Measurements from ENCODE around the gene TPSG1.
A peak's percentile ranks its signal among the peaks of the same experiment; 100 is the strongest.
"Not testable (repeated sequence)": the region's sequence is repeated elsewhere in the genome, so short reads cannot be mapped to it uniquely, and the experiment has no call there.

TPSG1 gene

GRCh38 chr16:1272453-1273198 is 47.6 kb upstream of the TPSG1 start:
- Histone ChIP-seq H3K79me2 (ENCODE audit: low read length) (no peaks in the 10 kb centered on the region), H3K9me3 (replicated peaks; ENCODE audit: insufficient read depth, low read length) (no peaks in the 10 kb centered on the region), H3K4me2 (ENCODE audit: low read depth, low read length) (peak overlapping the region; percentile 43; the same call in 1 of the 2 replicates), H3K4me1 (ENCODE audit: low read length) (peaks cover 14% of the 10 kb centered on the region; the same call in 1 of the 2 replicates), H3F3A (ENCODE audit: insufficient read depth, low read length) (no peaks in the 10 kb centered on the region), H4K20me1 (ENCODE audit: insufficient read depth, low read length) (no peaks in the 10 kb centered on the region), H3K4me3 (ENCODE audit: low read length) (no peak overlapping the region), H3K9me2 (replicated peaks; ENCODE audit: insufficient read depth, low read length) (no peaks in the 10 kb centered on the region), H3K27me3 (replicated peaks; ENCODE audit: insufficient read depth, low read length) (peaks cover 86% of the 10 kb centered on the region), H3K36me3 (replicated peaks; ENCODE audit: insufficient read depth, low read length) (no peaks in the 10 kb centered on the region), H3K9ac (ENCODE audit: low read length) (no peak overlapping the region), H3K27ac (ENCODE audit: low read length) (no peak overlapping the region), H2AFZ (ENCODE audit: low read length) (no peak overlapping the region)
- TF ChIP-seq EZH2 (optimal IDR thresholded peaks at IDR 0.05; ENCODE audit: low read depth, low read length) (no peak), EZH2phosphoT487 (IDR thresholded peaks at IDR 0.05; ENCODE audit: low read length) (no peak), CTCF (IDR thresholded peaks at IDR 0.05; ENCODE audit: low read length) (no peak)
- DNase-seq = no peak

- H3K9ac ChIP-seq (ENCODE audit: low read length); H3K4me3 ChIP-seq (ENCODE audit: low read length); H2AFZ ChIP-seq (ENCODE audit: low read length); H3K36me3 ChIP-seq (replicated peaks; ENCODE audit: insufficient read depth, low read length); H3K9me3 ChIP-seq (replicated peaks; ENCODE audit: insufficient read depth, low read length); H3F3A ChIP-seq (ENCODE audit: insufficient read depth, low read length); H3K79me2 ChIP-seq (ENCODE audit: low read length); H3K27ac ChIP-seq (ENCODE audit: low read length); H4K20me1 ChIP-seq (ENCODE audit: insufficient read depth, low read length); H3K9me2 ChIP-seq (replicated peaks; ENCODE audit: insufficient read depth, low read length): not testable (repeated sequence)
- peak; percentile 76 for DNase-seq
- peaks cover 86% of the 10 kb centered on the region for H3K27me3 ChIP-seq (replicated peaks; ENCODE audit: insufficient read depth, low read length)
- H3K4me2 ChIP-seq (ENCODE audit: low read depth, low read length) = peak overlapping the region; percentile 43; the same call in 1 of the 2 replicates
- H3K4me1 ChIP-seq (ENCODE audit: low read length) = peaks cover 14% of the 10 kb centered on the region; the same call in 1 of the 2 replicates
Measured at GRCh38 chr16:1271724-1272413, 46.8 kb upstream of the TPSG1 start.

GRCh38 chr16:1271380-1271723 is 46.3 kb upstream of the TPSG1 start:
- Histone ChIP-seq H3K27me3 (replicated peaks; ENCODE audit: insufficient read depth, low read length) (peaks cover 88% of the 10 kb centered on the region), H3K4me2 (ENCODE audit: low read depth, low read length) (no peak overlapping the region; the same call in 1 of the 2 replicates), H3K27ac (ENCODE audit: low read length) (no peak overlapping the region)

GRCh38 chr16:1269418-1269817 is 44.4 kb upstream of the TPSG1 start:
- H3K36me3 ChIP-seq (replicated peaks; ENCODE audit: insufficient read depth, low read length) = not testable (repeated sequence)

More at GRCh38 chr16:1271380-1271723, 46.3 kb upstream of the TPSG1 start:
- no peak overlapping the region for H3K4me3 ChIP-seq (ENCODE audit: low read length)
- no peaks in the 10 kb centered on the region for H3K79me2 ChIP-seq (ENCODE audit: low read length)
- H4K20me1 ChIP-seq (ENCODE audit: insufficient read depth, low read length) = no peaks in the 10 kb centered on the region
- TF ChIP-seq CTCF (IDR thresholded peaks at IDR 0.05; ENCODE audit: low read length) = no peak
- no peak for TF ChIP-seq EZH2 (optimal IDR thresholded peaks at IDR 0.05; ENCODE audit: low read depth, low read length)
- no peak for TF ChIP-seq EZH2phosphoT487 (IDR thresholded peaks at IDR 0.05; ENCODE audit: low read length)
- peaks cover 14% of the 10 kb centered on the region; the same call in 1 of the 2 replicates for H3K4me1 ChIP-seq (ENCODE audit: low read length)
- H2AFZ ChIP-seq (ENCODE audit: low read length) = no peak overlapping the region
- no peaks in the 10 kb centered on the region for H3K9me2 ChIP-seq (replicated peaks; ENCODE audit: insufficient read depth, low read length)
- no peak overlapping the region for H3K9ac ChIP-seq (ENCODE audit: low read length)
- H3K36me3 ChIP-seq (replicated peaks; ENCODE audit: insufficient read depth, low read length) = no peaks in the 10 kb centered on the region
- DNase-seq = no peak
- no peaks in the 10 kb centered on the region for H3F3A ChIP-seq (ENCODE audit: insufficient read depth, low read length)
- no peaks in the 10 kb centered on the region for H3K9me3 ChIP-seq (replicated peaks; ENCODE audit: insufficient read depth, low read length)

More at GRCh38 chr16:1269418-1269817, 44.4 kb upstream of the TPSG1 start:
- not testable (repeated sequence) for H3F3A ChIP-seq (ENCODE audit: insufficient read depth, low read length); H3K4me2 ChIP-seq (ENCODE audit: low read depth, low read length); H3K9ac ChIP-seq (ENCODE audit: low read length); H2AFZ ChIP-seq (ENCODE audit: low read length); H3K9me3 ChIP-seq (replicated peaks; ENCODE audit: insufficient read depth, low read length); H3K9me2 ChIP-seq (replicated peaks; ENCODE audit: insufficient read depth, low read length); H4K20me1 ChIP-seq (ENCODE audit: insufficient read depth, low read length); H3K4me3 ChIP-seq (ENCODE audit: low read length); H3K79me2 ChIP-seq (ENCODE audit: low read length); H3K27ac ChIP-seq (ENCODE audit: low read length); DNase-seq
- Histone ChIP-seq H3K4me1 (ENCODE audit: low read length) (peaks cover 14% of the 10 kb centered on the region; the same call in 1 of the 2 replicates), H3K27me3 (replicated peaks; ENCODE audit: insufficient read depth, low read length) (peaks cover 84% of the 10 kb centered on the region)
